Thoracic aorta (tissue), 2 donors: Measurements from ENCODE around the gene FREM3. TPM values are rescaled to one million over a fixed set of nuclear protein-coding genes. Genes with fewer than 3 reads are reported as not detected.

ENCODE experiments used
- ATAC-seq: fragments of 150-250 bp; one replicate; pipeline ENCODE4 v1.8.0; 2017; ENCODE audit warnings: low read depth; ENCODE audit not compliant: insufficient number of reproducible peaks, low FRiP score
- DNase-seq: peaks from one replicate; pipeline ENCODE4 v3.0.0-alpha.2; 2020; ENCODE audit warnings: low spot score
- H3K27ac ChIP-seq, 2 donors: fragments of 200-600 bp; sonication (generic); 1 replicate in 1 of 2; 2 replicates in 1 of 2; pipeline ENCODE4 v1.5.1; 2016; ENCODE audit warnings: mild to moderate bottlenecking in 2 of 2, moderate library complexity in 2 of 2
- H3K27me3 ChIP-seq: fragments of 200-600 bp; sonication (generic); replicated peaks from 2 replicates; pipeline ENCODE4 v1.6.0; 2016; ENCODE audit warnings: mild to moderate bottlenecking; ENCODE audit not compliant: insufficient read depth
- H3K36me3 ChIP-seq: fragments of 200-600 bp; sonication (generic); one replicate; pipeline ENCODE4 v1.5.1; 2016
- H3K4me1 ChIP-seq, 2 donors: fragments of 200-600 bp; sonication (generic); 1 replicate in 1 of 2; 2 replicates in 1 of 2; pipeline versions ENCODE4 v1.5.1 to v1.6.0; 2016; ENCODE audit warnings: low read depth in 2 of 2, mild to moderate bottlenecking in 1 of 2; ENCODE audit not compliant: control insufficient read depth in 1 of 2
- H3K4me3 ChIP-seq: fragments of 200-600 bp; sonication (generic); 2 replicates; pipeline ENCODE4 v1.5.1; 2016; ENCODE audit warnings: mild to moderate bottlenecking
- H3K9me3 ChIP-seq: fragments of 200-600 bp; sonication (generic); 2 replicates; pipeline ENCODE4 v1.5.1; 2016
- total RNA-seq, 2 donors: library from RNA; depleted of rRNA; stranded (reverse); fragments of >200 nt; gene quantifications; one replicate each; pipeline versions ENCODE4 v1.1.0 to v1.2.3, GENCODE V29; 2016
- TF ChIP-seq, protein P1 (sequence below): fragments of 200-600 bp; sonication (generic); IDR thresholded peaks from one replicate; pipeline ENCODE4 v1.5.1; 2019; ENCODE audit warnings: antibody characterized with exemption

FREM3 gene
- total RNA-seq, 2 donors from 2014 or later = 0.14 TPM

- Histone ChIP-seq H3K4me3 (no peak overlapping the region), H3K36me3 (no peaks in the 10 kb centered on the region), H3K27ac (no peak overlapping the region), H3K9me3 (no peaks in the 10 kb centered on the region), H3K4me1 (no peaks in the 10 kb centered on the region), H3K27me3 (no peaks in the 10 kb centered on the region)
- TF ChIP-seq, protein P1, sequence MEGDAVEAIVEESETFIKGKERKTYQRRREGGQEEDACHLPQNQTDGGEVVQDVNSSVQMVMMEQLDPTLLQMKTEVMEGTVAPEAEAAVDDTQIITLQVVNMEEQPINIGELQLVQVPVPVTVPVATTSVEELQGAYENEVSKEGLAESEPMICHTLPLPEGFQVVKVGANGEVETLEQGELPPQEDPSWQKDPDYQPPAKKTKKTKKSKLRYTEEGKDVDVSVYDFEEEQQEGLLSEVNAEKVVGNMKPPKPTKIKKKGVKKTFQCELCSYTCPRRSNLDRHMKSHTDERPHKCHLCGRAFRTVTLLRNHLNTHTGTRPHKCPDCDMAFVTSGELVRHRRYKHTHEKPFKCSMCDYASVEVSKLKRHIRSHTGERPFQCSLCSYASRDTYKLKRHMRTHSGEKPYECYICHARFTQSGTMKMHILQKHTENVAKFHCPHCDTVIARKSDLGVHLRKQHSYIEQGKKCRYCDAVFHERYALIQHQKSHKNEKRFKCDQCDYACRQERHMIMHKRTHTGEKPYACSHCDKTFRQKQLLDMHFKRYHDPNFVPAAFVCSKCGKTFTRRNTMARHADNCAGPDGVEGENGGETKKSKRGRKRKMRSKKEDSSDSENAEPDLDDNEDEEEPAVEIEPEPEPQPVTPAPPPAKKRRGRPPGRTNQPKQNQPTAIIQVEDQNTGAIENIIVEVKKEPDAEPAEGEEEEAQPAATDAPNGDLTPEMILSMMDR = no peak
- DNase-seq (no peak), ATAC-seq (no peak)
Measured at GRCh38 chr4:143658336-143658735, 42.1 kb downstream of the FREM3 start.

GRCh38 chr4:143654571-143654970 is 45.9 kb downstream of the FREM3 start:
- no peaks in the 10 kb centered on the region for H3K4me1 ChIP-seq
- TF ChIP-seq, protein P1 = no peak

DNA sequence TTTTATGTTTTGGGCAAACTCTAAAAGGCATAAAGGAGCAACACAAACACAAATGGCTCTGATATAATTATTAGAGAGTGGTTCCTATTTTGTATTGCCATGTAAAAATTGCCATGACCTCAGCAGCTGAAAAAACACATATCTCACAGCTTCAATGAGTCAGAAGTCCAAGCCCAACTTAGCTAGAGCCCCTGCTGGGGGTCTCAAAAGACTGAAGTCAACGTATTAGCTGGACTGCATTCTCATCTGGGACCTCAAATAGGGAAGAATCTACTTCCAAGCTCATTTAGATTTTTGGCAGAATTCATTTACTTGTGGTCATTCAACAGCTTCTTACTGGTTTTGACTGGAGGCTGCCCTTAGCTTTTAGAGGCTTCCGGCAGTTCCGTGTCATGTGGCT is 47.4 kb downstream of the FREM3 start:
- DNase-seq (no peak), ATAC-seq (no peak)
- Histone ChIP-seq H3K9me3 (no peaks in the 10 kb centered on the region), H3K4me1 (no peaks in the 10 kb centered on the region), H3K36me3 (no peaks in the 10 kb centered on the region), H3K27me3 (no peaks in the 10 kb centered on the region), H3K27ac (no peak overlapping the region), H3K4me3 (no peak overlapping the region)
- TF ChIP-seq, protein P1 = no peak

More at GRCh38 chr4:143654571-143654970, 45.9 kb downstream of the FREM3 start:
- ATAC-seq (no peak), DNase-seq (no peak)
- Histone ChIP-seq H3K27me3 (no peaks in the 10 kb centered on the region), H3K4me3 (no peak overlapping the region), H3K9me3 (no peaks in the 10 kb centered on the region), H3K27ac (no peak overlapping the region), H3K36me3 (no peaks in the 10 kb centered on the region)

GRCh38 chr4:143643399-143643798 is 57.1 kb downstream of the FREM3 start:
- H3K27me3 ChIP-seq = no peaks in the 10 kb centered on the region
- H3K27ac ChIP-seq = no peak overlapping the region
- peaks cover 7 to 19% of the 10 kb centered on the region in 2 donors for H3K4me1 ChIP-seq
- no peaks in the 10 kb centered on the region for H3K9me3 ChIP-seq
- ATAC-seq = no peak
- H3K4me3 ChIP-seq = no peak overlapping the region
- H3K36me3 ChIP-seq = no peaks in the 10 kb centered on the region
- no peak for DNase-seq
- TF ChIP-seq, protein P1 = no peak

DNA sequence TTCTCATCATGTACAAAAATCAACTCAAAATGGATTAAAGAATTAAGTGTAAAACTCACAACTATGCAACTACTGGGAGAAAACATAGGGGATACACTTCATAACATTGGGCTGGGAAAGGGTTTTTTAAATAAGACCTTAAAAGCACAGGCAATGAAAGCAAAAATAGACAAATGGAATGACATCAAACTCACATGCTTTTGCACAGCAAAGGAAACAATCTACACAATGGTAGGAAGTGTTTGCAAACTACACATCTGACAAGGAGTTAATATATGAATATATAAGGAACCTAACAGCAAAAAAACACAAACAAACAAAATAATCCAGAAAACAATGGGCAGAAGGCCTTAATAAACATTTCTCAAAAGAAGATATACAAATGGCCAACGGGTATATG is 57.9 kb downstream of the FREM3 start:
- ATAC-seq (no peak), DNase-seq (no peak)
- H3K4me1 ChIP-seq = peaks cover 7 to 19% of the 10 kb centered on the region in 2 donors
- H3K4me3 ChIP-seq = no peak overlapping the region
- no peak overlapping the region for H3K27ac ChIP-seq
- no peaks in the 10 kb centered on the region for H3K9me3 ChIP-seq
- no peaks in the 10 kb centered on the region for H3K36me3 ChIP-seq
- no peaks in the 10 kb centered on the region for H3K27me3 ChIP-seq
- TF ChIP-seq, protein P1 = no peak
